ENCODE data around the gene PSD4.
A peak's percentile ranks its signal among the peaks of the same experiment; 100 is the strongest.

PSD4 gene

GRCh38 chr2:113144259-113144658 lies 29.5 kb upstream of the PSD4 start:
- DNase-seq, result no peak

GRCh38 chr2:113148606-113149552 lies 24.9 kb upstream of the PSD4 start:
- DNase-seq, result no peak

GRCh38 chr2:113149553-113150257 lies 24.1 kb upstream of the PSD4 start:
- no peak for DNase-seq

GRCh38 chr2:113150258-113150601 lies 23.5 kb upstream of the PSD4 start:
- DNase-seq, result no peak

GRCh38 chr2:113155331-113155730 lies 18.4 kb upstream of the PSD4 start:
- DNase-seq, result no peak

- no peak for DNase-seq
Observed at GRCh38 chr2:113156278-113157117, 17.3 kb upstream of the PSD4 start.

- DNase-seq, result peak; percentile 42
Observed at GRCh38 chr2:113157118-113157896, 16.5 kb upstream of the PSD4 start.

GRCh38 chr2:113157897-113158753 lies 15.6 kb upstream of the PSD4 start:
- no peak for DNase-seq

GRCh38 chr2:113158884-113159553 lies 14.8 kb upstream of the PSD4 start:
- DNase-seq, result no peak

GRCh38 chr2:113160248-113160647 lies 13.5 kb upstream of the PSD4 start:
- no peak for DNase-seq

- DNase-seq, result no peak
Observed at GRCh38 chr2:113160962-113161361, 12.8 kb upstream of the PSD4 start.

- no peak for DNase-seq
Observed at GRCh38 chr2:113162173-113162572, 11.6 kb upstream of the PSD4 start.

- DNase-seq, result no peak
Observed at GRCh38 chr2:113162869-113163268, 10.9 kb upstream of the PSD4 start.

GRCh38 chr2:113164215-113164929 lies 9.4 kb upstream of the PSD4 start:
- no peak for DNase-seq

GRCh38 chr2:113164930-113165585 lies 8.7 kb upstream of the PSD4 start:
- DNase-seq, result no peak

GRCh38 chr2:113166187-113166645 lies 7.6 kb upstream of the PSD4 start:
- no peak for DNase-seq

GRCh38 chr2:113167115-113167932 lies 6.4 kb upstream of the PSD4 start:
- DNase-seq, result peak; percentile 42

GRCh38 chr2:113167962-113168340 lies 5.8 kb upstream of the PSD4 start:
- DNase-seq, result no peak
